Hematopoietic multipotent progenitor cell treated with erythropoietin and hydrocortisone succinate and interleukin-3 and kit ligand, for 4 days (in vitro differentiated cells): ENCODE results near the gene OR52B2.
"Not testable (repeated sequence)": the region's sequence is repeated elsewhere in the genome, so short reads cannot be mapped to it uniquely, and the experiment has no call there.

Experiments used
- DNase-seq: peaks from one replicate; pipeline ENCODE4 v3.0.0-alpha.2; 2015

Gene OR52B2

DNA sequence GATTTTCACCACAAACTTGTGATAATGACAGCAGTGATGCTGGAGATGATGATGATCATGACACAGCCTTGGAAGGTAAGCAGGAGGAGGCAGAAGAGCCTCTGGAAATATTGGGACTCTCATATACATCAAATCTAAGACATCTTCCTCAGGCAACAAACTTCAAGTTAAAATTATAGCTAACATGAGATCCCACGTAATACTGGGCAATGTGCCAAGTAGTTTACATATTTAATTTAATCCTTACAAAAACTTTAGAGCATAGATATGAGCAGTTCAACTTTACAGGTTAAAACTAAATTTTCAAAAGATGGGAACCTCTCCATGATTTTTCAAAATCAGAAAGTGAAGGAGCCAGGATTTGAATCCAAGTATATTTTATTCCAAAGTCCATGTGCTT, 19.0 kb downstream of the OR52B2 start:
- no peak for DNase-seq

DNA sequence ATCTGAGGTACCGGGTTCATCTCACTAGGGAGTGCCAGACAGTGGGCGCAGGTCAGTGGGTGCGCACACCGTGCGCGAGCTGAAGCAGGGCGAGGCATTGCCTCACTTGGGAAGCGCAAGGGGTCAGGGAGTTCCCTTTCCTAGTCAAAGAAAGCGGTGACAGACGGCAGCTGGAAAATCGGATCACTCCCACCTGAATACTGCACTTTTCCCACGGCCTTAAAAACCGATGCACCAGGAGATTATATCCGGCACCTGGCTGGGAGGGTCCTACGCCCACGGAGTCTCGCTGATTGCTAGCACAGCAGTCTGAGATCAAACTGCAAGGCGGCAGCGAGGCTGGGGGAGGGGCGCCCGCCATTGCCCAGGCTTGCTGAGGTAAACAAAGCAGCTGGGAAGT, 26.4 kb downstream of the OR52B2 start:
- not testable (repeated sequence) for DNase-seq

DNA sequence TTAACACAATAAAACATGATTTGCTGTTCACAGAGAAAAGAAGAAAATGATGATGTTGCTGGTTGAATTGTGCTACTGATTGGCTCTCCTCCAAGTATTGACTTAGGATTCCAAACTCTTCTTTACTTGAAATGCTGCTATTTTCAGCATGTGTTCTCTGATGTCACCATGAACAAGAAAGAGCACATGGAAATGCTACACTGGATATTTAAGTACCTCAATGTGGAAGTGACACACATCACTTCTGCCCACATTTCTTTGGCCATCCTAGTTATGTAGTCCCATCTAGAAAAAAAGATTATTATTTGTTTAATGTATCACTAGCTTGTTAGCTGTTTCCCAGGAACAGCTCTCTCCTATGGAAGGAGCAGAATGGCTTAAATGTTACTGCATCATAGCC, 27.2 kb downstream of the OR52B2 start:
- DNase-seq, result no peak

DNA sequence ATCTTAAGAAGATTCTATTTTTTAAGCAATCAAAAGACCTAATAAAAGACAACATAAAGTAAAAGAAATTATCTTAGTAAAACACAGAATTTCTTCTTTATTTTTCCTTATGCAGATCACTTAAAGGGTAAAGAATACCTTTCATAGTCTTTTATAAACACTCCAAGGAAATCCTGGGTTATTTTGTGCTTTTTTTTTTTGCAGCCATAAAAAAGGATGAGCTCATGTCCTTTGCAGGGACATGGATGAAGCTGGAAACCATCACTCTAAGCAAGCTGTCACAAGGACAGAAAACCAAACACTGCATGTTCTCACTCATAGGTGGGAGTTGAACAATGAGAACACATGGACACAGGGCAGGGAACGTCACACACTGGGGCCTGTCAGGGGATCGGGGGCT, 34.2 kb downstream of the OR52B2 start:
- not testable (repeated sequence) for DNase-seq

DNA sequence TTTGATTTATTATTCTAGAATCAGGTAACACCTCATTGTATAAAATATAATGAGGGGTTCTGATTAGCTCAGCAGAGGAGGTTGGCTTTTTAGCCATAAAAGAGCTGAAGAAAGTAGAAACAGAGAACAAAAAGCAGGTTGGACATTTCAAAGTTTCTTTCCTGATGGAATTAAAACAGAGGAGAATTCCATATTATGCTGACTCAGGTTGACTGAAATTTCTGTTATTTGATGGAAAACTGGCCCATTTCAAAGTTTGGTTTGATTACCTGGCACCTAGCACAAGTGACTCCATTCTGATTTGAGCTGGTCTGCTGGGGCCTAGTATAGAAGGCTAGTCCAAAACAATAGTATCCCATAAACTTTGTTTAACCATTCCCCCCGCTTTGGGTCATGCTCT, 37.7 kb downstream of the OR52B2 start:
- no peak for DNase-seq

DNA sequence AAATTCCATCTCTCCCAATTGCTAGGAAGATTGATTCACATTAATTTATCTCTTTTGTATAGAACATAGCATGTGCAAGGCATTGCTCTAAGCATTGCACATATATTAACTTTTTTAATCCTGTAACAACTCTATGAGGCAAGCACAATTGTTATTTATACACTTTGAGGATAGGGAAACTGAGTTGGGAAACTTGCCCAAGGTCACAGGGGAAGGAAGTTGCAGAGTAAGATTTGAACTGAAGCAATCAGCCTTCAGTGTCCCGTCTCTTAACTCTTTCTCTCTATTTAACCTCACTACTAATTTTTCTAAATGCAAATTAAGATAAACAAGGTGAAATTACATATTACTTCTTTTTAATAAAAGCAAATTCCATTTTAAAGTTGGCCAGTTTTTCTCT, 40.5 kb downstream of the OR52B2 start:
- DNase-seq, result peak; percentile 44

DNA sequence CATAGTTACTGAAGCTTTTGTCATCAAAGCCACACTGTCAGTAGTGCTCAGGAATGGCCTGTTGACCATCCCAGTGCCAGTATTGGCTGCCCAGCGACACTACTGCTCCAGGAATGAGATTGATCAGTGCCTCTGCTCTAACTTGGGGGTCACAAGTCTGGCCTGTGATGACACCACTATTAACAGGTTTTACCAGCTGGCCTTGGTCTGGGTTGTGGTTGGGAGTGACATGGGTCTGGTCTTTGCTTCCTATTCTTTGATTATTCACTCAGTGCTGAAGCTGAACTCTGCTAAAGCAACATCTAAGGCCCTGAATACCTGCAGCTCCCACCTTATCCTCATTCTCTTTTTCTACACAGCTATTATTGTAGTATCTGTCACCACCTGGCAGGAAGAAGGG, 41.1 kb downstream of the OR52B2 start:
- DNase-seq, result peak; percentile 28

DNA sequence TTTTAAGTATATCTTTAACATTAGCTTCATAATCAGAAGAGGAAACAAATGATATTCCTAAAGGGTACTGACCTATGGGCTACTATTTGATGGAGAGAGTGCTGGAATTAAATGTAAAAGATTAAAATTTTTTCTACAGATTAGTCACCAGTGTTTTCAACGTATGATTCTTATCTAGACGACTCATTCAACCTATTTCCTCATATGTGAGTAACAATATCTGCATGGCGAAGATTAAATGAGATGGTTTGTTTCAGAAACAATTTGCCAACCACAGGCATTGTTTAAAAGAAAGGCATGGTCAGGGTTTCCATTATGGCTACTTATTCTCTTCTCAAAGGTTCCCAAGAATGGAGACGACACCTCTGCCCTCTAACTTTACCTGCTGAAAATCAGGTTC, 42.2 kb downstream of the OR52B2 start:
- peak; percentile 64 for DNase-seq

DNA sequence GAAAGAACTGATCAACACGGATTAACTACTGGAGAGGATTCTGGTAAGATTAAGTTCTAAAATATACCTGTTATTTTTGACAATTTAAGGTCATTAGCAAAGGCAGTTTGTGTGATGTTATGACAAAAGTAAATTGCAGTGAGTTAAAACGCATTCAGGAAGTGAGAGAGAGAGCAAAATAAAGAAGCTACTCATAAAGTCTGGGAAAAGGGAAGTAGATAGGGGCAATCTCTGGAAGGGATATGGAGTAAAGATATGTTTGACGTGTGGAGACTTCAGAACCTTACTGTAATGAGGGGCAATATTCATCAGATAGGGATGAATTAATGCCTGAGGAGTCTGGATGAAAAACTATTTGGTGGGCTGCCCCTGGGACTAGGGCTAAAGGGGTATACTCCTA, 45.9 kb downstream of the OR52B2 start:
- no peak for DNase-seq
